MCF 10A (cell line): ENCODE results near the gene FBLN1. TPM values are rescaled to one million over a fixed set of nuclear protein-coding genes. Genes with fewer than 3 reads are reported as not detected.
"Not testable (repeated sequence)": the region's sequence is repeated elsewhere in the genome, so short reads cannot be mapped to it uniquely, and the experiment has no call there.

Experiments
- BruUV-seq: library from RNA; stranded (reverse); fragments of 400-500 nt; replicated peaks from 2 replicates; lab custom pipeline; 2021; lab: Mats Ljungman, UMichigan
- CTCF ChIA-PET: fragments of 300-600 bp; sonication (Branson Sonifier 250); formaldehyde crosslinking; extraction: SDS; loops from one replicate; lab custom pipeline; 2021; ENCODE audit warnings: antibody characterized with exemption, inconsistent platforms; lab: Yijun Ruan, JAX
- POLR2A ChIA-PET: fragments of 300-600, 350-650 bp; sonication (Branson Sonifier 250); formaldehyde crosslinking; extraction: SDS; loops from one replicate; lab custom pipeline; 2020; ENCODE audit warnings: antibody characterized with exemption, inconsistent platforms; lab: Yijun Ruan, JAX
- DNase-seq: peaks from one replicate; pipeline ENCODE4 v3.0.0-alpha.2; 2018; ENCODE audit not compliant: unreplicated experiment
- H3K27ac Mint-ChIP-seq: one replicate; pipeline ENCODE4 v1.8.0; 2022; ENCODE audit warnings: mild to moderate bottlenecking, low read depth, mixed read lengths; ENCODE audit not compliant: unreplicated experiment
- H3K27me3 Mint-ChIP-seq: one replicate; pipeline ENCODE4 v1.8.0; 2022; ENCODE audit warnings: mixed read lengths; ENCODE audit not compliant: insufficient read depth, unreplicated experiment
- H3K36me3 Mint-ChIP-seq: one replicate; pipeline ENCODE4 v1.8.0; 2022; ENCODE audit warnings: mild to moderate bottlenecking, moderate library complexity, mixed read lengths; ENCODE audit not compliant: insufficient read depth, unreplicated experiment
- H3K4me1 Mint-ChIP-seq: one replicate; pipeline ENCODE4 v1.8.0; 2022; ENCODE audit warnings: mixed read lengths; ENCODE audit not compliant: insufficient read depth, unreplicated experiment
- H3K4me3 Mint-ChIP-seq: one replicate; pipeline ENCODE4 v1.8.0; 2022; ENCODE audit warnings: mild to moderate bottlenecking, moderate library complexity, mixed read lengths; ENCODE audit not compliant: unreplicated experiment
- H3K9me3 Mint-ChIP-seq: one replicate; pipeline ENCODE4 v1.8.0; 2022; ENCODE audit warnings: mixed read lengths; ENCODE audit not compliant: unreplicated experiment
- CTCF ChIP-seq: fragments of 200-600 bp; IDR thresholded peaks from one replicate; pipeline ENCODE4 v1.8.0; 2022; ENCODE audit warnings: antibody characterized with exemption, mild to moderate bottlenecking; ENCODE audit not compliant: unreplicated experiment
- intact Hi-C: fragments of 100-400 bp; cut with micrococcal nuclease; formaldehyde crosslinking; loops from 2 replicates; pipeline ENCODE4 v1.14.1; 2022
- total RNA-seq: library from RNA; stranded (reverse); gene quantifications from 2 replicates; pipeline ENCODE4 v1.2.3, GENCODE V29; 2022

FBLN1 gene
- total RNA-seq, 1 experiment from 2014 or later, result 110 TPM

GRCh38 chr22:45459235-45459634 lies 43.4 kb upstream of the FBLN1 start:
- no TSS peak for BruUV-seq
- Mint-ChIP-seq H3K4me1 (no peaks in the 10 kb centered on the region), H3K27me3 (no peaks in the 10 kb centered on the region), H3K4me3 (no peak overlapping the region), H3K27ac (no peak overlapping the region), H3K36me3 (no peaks in the 10 kb centered on the region), H3K9me3 (peaks cover 3% of the 10 kb centered on the region)
- ChIA-PET POLR2A (interaction anchor here (1.2 kb wide), 1 partner anchor 10 kb away, joined by 6 read pairs; no protein-coding TSS in a partner anchor), CTCF (interaction anchor here (1.2 kb wide), 1 partner anchor 17 kb away, joined by 3 read pairs; no protein-coding TSS in a partner anchor)
- intact Hi-C loops, result no loop called here
- DNase-seq, result no peak
- TF ChIP-seq CTCF, result no peak

GRCh38 chr22:45460288-45461109 lies 42.2 kb upstream of the FBLN1 start:
- intact Hi-C loops, result no loop called here
- no peaks in the 10 kb centered on the region for H3K4me1 Mint-ChIP-seq
- BruUV-seq, result no TSS peak
- no peak for TF ChIP-seq CTCF
- POLR2A ChIA-PET, result interaction anchor here (0.6 to 1.2 kb wide), 8 partner anchors 9 to 1280 kb away, joined by 3 to 6 read pairs (median 3); no protein-coding TSS in a partner anchor
- no peak overlapping the region for H3K4me3 Mint-ChIP-seq
- peaks cover 9% of the 10 kb centered on the region for H3K9me3 Mint-ChIP-seq
- no peaks in the 10 kb centered on the region for H3K27me3 Mint-ChIP-seq
- no peak overlapping the region for H3K27ac Mint-ChIP-seq
- CTCF ChIA-PET, result interaction anchor here (0.6 to 1.2 kb wide), 3 partner anchors 11 to 92 kb away, joined by 3 read pairs; no protein-coding TSS in a partner anchor
- DNase-seq, result no peak
- H3K36me3 Mint-ChIP-seq, result no peaks in the 10 kb centered on the region

GRCh38 chr22:45462034-45462655 lies 40.5 kb upstream of the FBLN1 start:
- intact Hi-C loops, result no loop called here
- CTCF ChIA-PET, result interaction anchor here (0.6 to 1.5 kb wide), 4 partner anchors 9 to 191 kb away, joined by 3 to 5 read pairs (median 4); no protein-coding TSS in a partner anchor
- no TSS peak for BruUV-seq
- no peaks in the 10 kb centered on the region for H3K27me3 Mint-ChIP-seq
- H3K36me3 Mint-ChIP-seq, result peaks cover 6% of the 10 kb centered on the region
- TF ChIP-seq CTCF, result no peak
- POLR2A ChIA-PET, result no interaction called here
- DNase-seq, result no peak
- H3K4me1 Mint-ChIP-seq, result no peaks in the 10 kb centered on the region
- no peak overlapping the region for H3K27ac Mint-ChIP-seq
- peaks cover 9% of the 10 kb centered on the region for H3K9me3 Mint-ChIP-seq
- no peak overlapping the region for H3K4me3 Mint-ChIP-seq

GRCh38 chr22:45463691-45464090 lies 39.0 kb upstream of the FBLN1 start:
- POLR2A ChIA-PET, result not testable (repeated sequence)

More at GRCh38 chr22:45463691-45464090, 39.0 kb upstream of the FBLN1 start:
- CTCF ChIA-PET, result interaction anchor here (0.6 kb wide), 1 partner anchor 87 kb away, joined by 3 read pairs; no protein-coding TSS in a partner anchor
- H3K27ac Mint-ChIP-seq, intact Hi-C loops, DNase-seq, BruUV-seq, H3K27me3 Mint-ChIP-seq, H3K36me3 Mint-ChIP-seq, H3K4me3 Mint-ChIP-seq, H3K9me3 Mint-ChIP-seq, H3K4me1 Mint-ChIP-seq: not testable (repeated sequence)
